Measurements from ENCODE around the gene SPTB.

GRCh38 chr14:64861916-64862315 lies 17.8 kb downstream of the SPTB start:
- no peak for TF ChIP-seq TAF1 (IDR thresholded peaks at IDR 0.05; ENCODE audit: borderline replicate concordance, low read depth, low read length)
- no peak for TF ChIP-seq CTCF (IDR thresholded peaks at IDR 0.05 in 2 of 3, conservative IDR thresholded peaks at IDR 0.05 in 1 of 3; ENCODE audit: control insufficient read depth in 2 of 3, extremely low read depth in 1 of 3, insufficient read depth in 1 of 3, low read depth in 3 of 3, low read length in 3 of 3)
- TF ChIP-seq BHLHE40 (IDR thresholded peaks at IDR 0.05; ENCODE audit: borderline replicate concordance in 1 of 2, low read depth in 2 of 2, low read length in 1 of 2), result no peak
- no peak for TF ChIP-seq EZH2 (IDR thresholded peaks at IDR 0.05; ENCODE audit: borderline replicate concordance, control insufficient read depth, low read depth, low read length)
- TF ChIP-seq RUNX3 (IDR thresholded peaks at IDR 0.05; ENCODE audit: low read length), result no peak
- TF ChIP-seq ATF3 (IDR thresholded peaks at IDR 0.05; ENCODE audit: borderline replicate concordance, extremely low read depth, low read depth, low read length), result no peak
- TF ChIP-seq POLR2AphosphoS2 (IDR thresholded peaks at IDR 0.05; ENCODE audit: low read depth, low read length), result no peak
- no peak for TF ChIP-seq KAT2A (conservative IDR thresholded peaks at IDR 0.05; ENCODE audit: control insufficient read depth, low read depth, low read length)
- TF ChIP-seq USF2 (IDR thresholded peaks at IDR 0.05; ENCODE audit: borderline replicate concordance, low read depth, low read length), result no peak
- no peak for TF ChIP-seq SREBF2 (IDR thresholded peaks at IDR 0.05; ENCODE audit: low read length)
